GM18505 (cell line): ENCODE measurements around the gene ZSCAN31.
A peak's percentile ranks its signal among the peaks of the same experiment; 100 is the strongest.
"Not testable (repeated sequence)": the region's sequence is repeated elsewhere in the genome, so short reads cannot be mapped to it uniquely, and the experiment has no call there.

Experiments used
- ATAC-seq: cut with Tn5 transposase; IDR thresholded peaks from one replicate; pipeline ENCODE4 v1.9.1; 2021; ENCODE audit not compliant: unreplicated experiment
- POLR2A ChIP-seq: IDR thresholded peaks from 4 replicates; pipeline ENCODE4 v1.6.1; 2011; ENCODE audit warnings: borderline replicate concordance; ENCODE audit not compliant: insufficient read depth, insufficient read length; ENCODE audit errors: extremely low read depth

The ZSCAN31 gene

DNA sequence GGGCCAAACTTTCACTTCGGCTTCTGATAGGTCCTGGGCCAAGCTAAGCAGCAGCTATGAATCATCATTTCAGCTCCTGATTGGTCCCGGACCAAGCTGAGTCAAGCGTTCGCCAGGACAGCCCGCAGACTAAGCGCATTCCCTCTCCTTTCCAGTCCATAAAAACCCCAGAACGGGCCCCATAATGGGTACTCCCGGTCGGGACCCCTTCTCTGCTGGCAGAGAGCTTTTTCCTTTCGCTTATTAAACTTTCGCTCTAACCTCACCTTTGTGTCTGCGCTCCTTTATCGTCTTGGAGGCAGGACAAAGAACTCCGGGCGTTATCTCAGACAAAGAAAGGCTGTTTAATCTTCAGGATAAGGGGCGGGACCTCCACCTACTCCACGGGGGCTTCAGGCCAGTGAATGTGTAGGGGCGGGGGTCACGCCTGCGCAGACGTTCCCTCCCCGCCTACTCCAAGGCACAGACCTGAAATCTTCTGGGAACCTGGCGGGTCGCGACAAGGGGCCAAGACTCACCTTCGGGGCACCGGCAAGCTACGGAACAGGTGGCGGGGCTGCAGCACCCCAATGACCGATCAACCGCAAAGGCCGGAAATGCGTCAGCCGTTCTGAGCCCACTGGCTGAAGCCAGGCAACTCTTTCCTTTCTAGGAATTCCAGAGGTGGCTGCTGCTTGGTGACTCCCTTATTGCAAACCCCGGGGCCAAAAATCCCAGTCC is at the start of gene ZSCAN31:
Gene ZSCAN31, minus strand, starts transcription at position 585 of the 720 bp plus-strand sequence. CDS start 6,465 bp downstream, outside the sequence.
- peak; percentile 81 for ATAC-seq
- TF ChIP-seq POLR2A = peak; percentile 70

DNA sequence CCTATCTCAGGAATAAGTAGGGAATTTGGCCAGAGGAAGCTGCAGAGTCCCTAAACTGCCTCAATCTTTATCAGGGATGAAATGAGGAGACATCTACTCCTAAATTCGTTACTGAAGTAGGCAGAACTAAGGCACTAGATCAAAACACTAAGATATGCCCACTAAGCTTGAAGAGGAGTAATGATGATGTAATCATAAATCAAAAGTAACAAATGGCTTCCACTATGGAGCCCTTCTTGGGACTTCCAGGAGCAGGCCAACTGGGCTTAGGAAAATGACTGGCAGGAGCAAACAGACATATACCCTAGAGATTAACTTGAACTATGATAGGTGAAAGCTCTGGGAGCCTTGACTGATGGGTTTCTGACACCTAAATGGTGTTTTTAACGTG is 48.2 kb upstream of the ZSCAN31 start:
- ATAC-seq = no peak
- no peak for TF ChIP-seq POLR2A

DNA sequence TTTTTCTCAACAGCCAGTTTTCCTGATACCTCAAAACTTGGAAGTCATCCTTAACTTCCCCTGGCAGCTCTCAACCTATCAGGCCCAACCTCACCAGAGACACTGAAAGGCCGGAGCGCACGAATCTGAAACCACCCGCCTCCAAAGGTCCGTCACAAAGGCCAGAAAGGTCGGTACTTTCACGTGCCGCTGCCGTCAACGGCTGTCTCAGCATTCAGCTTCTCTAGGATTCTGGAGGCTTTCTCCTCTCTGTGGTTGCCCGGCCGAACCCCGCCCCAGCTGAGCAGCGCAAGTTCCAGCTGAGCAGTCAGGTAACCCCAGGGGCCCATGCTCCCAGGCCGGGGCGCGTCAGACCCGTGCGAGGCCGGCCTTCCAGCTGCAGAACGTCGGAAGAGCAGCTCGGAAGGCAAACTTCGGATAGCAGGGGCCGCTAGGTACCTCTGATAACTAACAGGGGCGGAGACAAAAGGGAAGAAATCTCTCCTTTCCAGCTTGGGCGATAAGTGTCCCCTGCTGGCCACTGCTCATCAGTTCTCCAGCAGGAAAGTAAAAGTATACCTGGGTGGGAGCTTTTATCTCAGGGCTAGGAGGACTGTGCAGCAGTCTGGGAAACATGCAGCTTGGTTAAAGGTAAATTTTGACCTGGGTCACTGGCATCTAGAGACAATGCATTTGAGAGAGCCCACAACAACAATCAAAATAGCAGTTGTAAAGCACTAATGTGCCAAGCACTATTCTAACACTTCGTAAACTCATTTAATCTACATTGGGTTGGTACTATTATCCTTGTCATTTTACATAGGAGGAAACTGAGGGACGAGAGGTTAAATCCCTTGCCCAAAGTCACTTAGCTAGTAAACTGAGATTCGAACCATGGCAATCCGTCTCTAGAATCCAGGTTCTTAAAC is 47.5 kb upstream of the ZSCAN31 start:
- ATAC-seq = peak; percentile 92
- TF ChIP-seq POLR2A = peak; percentile 51

DNA sequence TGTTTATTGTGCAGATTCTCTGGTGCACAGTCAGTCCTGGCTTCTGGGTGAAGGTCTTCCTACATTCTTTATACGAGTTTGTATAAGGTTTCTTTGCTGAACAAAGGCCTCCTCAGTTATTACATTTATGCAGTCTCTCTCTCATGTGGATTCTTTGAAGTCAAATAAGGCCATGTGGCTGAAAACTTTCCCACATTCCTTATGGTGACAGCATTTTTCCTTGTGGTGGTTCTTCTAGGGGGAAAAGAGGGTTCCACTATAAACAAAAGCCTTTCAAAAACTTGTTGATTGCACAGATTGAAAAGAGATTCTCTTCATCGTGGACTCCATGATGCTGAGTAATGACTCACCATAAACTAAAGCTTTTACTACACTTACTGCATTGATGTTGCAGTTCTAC is 44.4 kb upstream of the ZSCAN31 start:
- TF ChIP-seq POLR2A = no peak
- ATAC-seq = no peak

DNA sequence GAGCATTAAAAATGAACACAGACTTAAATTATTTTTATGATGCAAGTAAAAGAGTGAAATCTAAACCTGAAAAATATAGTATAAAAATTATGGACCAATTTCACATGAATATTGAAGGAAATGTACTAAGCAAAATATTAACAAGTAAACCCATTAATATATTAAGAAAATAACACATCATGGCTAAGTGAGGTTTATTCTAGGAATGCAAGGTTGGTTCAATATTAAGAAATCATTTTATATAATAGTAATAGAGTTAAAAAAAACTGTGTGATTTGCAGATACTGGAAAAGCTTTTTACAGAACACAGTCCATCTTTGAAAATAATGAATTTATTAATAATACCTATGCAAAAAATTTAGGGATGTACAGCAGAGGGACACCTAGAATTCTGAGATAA is 42.7 kb upstream of the ZSCAN31 start:
- TF ChIP-seq POLR2A = no peak
- ATAC-seq = no peak

DNA sequence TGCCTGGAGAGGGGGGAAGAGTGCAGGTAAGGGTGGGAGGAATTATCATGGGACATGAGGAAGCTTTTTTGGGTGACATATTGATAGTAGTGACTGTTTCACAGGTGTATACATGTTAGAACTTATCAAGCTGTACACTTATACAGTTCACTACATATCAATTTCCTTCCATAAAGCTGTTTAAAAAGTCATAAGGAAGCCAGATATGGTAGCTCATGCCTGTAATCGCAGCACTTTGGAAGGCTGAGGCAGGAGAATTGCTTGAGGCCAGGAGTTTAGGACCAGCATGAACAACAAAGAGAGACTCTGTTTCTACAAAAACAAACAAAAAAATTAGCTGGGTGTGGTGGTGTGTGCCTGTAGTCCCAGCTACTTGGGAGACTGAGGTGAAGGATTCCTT is 41.9 kb upstream of the ZSCAN31 start:
- no peak for TF ChIP-seq POLR2A
- ATAC-seq = no peak

DNA sequence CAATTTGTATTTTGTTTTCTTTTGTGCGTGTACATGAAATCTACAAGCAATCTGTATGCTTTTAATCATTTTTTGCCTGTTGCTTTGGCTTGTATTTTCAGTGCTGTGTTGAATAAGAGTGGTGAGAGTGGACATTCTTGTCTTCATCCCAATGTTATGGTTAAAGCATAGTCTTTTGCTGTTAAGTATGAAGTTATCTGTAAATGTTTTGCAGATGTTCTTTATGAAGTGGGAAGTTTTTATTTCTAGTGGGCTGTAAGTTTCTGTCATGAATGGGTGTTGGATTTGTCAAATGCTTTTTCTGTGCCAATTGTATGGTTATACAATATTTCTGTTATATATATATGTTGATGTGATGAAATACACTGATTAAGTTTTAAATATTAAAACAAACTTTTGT is 38.0 kb upstream of the ZSCAN31 start:
- TF ChIP-seq POLR2A = no peak
- ATAC-seq = no peak

DNA sequence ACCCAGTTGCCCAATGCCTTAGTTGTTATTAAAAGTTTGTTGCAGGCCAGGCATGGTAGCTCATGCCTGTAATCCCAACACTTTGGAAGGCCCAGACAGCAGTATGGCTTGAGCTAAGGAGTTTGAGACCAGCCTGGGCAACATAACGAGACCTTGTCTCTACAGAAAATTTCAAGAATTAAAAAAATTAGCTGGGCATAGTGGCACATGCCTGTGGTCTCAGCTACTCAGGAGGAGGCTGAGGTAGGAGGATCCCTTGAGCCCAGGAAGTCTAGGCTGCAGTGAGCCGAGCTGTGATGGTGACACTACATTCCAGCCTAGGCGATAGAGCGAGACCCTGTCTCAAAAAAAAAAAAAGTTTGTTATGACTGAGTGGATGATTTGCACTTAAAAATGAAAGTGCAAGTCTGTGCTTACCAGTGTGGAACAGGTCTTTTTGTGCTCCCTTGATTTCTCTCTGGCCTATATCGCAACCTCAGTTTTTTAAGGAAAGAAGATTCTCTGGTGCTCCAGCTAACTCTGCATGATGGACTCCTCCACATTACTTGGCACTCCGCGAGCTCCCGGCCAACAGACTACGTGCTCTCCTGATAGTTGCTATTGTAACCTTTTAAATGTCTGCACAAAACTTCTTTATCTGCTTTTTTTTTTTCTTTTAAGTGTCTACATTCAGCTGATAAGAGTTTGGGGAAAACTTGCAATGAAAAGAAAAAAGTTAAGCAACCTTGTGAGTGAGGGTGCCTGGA is 35.9 kb upstream of the ZSCAN31 start:
- ATAC-seq = peak; percentile 82
- TF ChIP-seq POLR2A = no peak

DNA sequence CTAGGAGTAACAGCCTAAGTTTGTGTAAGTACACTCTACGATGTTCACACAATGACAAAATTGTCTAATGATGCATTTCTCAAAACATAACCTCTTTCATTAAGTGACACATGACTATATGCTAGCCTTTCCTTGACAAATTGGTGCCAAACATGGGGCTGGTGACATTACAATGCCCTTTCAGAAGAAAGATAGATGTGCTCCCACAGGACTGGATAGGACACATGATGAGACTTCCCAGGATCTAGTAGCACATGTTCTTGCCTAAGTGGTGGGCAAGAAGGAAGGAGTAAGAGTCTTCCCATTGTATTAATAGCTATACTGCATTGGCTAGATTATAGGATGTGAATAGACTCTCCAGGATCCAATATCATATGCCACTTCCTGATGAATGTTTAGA is 35.3 kb upstream of the ZSCAN31 start:
- ATAC-seq = no peak
- TF ChIP-seq POLR2A = no peak

DNA sequence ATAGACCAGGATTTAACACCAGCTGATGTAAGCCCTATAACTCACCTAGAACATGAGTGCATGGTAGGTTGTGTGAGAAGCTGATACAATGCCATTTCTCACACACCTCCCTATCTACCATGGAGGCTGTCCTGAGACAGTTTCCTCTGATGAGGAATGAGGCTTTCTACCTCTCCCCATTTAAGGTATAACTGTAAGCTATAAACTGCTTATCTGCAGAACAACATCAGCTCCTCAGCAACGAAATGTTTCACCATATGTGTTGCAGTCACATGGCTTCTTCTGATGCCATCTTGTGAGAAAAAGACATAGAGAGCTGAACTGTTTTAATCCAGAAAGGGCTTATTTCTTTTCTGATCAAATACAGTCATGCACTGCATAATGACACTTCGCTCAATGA is 34.5 kb upstream of the ZSCAN31 start:
- TF ChIP-seq POLR2A = no peak
- ATAC-seq = no peak

DNA sequence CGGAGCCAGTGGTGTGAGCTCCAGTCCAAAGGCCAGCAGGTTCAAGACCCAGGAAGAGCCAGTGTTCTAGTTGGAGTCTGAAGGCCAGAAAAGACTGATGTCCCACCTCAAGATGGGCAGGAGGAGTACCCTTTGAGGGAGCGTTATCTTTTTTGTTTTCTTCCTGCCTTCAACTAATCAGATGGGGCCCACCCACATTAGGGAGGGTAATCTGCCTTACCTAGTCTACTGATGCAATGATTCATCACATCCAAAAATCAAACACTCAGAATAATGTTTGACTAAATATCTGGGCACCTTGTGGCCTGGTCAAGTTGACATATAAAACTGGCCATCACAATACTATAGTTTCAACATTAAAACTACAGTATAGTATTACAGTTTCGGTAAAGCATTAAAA is 33.5 kb upstream of the ZSCAN31 start:
- no peak for ATAC-seq
- TF ChIP-seq POLR2A = no peak

DNA sequence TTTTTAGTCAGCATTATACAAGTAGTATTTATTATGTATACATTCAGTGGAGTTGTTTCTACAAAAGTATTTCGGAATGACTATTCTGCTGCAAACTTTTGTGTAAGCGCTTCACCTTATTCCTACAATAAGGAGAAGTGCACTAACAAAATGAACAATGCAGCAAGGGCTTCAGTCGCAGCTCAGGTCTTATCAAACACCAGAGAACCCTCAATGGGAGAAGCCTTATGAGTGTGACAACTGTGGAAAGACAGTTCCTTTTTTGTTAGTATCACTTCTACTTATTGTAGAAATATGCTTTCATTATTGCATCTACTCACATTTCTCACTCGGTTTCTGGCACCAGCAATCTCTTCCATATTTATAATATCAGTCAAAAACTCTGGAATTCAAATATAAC is 32.6 kb upstream of the ZSCAN31 start:
- no peak for TF ChIP-seq POLR2A
- no peak for ATAC-seq

DNA sequence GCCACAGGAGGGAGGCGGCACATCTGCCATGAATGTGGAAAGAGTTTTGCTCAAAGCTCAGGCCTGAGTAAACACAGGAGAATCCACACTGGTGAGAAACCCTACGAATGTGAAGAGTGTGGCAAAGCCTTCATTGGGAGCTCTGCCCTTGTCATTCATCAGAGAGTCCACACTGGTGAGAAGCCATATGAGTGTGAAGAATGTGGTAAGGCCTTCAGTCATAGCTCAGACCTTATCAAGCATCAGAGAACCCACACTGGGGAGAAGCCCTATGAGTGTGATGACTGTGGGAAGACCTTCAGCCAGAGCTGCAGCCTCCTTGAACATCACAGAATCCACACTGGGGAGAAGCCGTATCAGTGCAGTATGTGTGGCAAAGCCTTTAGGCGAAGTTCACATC is 29.6 kb upstream of the ZSCAN31 start:
- ATAC-seq = not testable (repeated sequence)
